GM18498 (cell line): ENCODE data around the gene LIPM.

Source experiments
- ATAC-seq: cut with Tn5 transposase; IDR thresholded peaks from one replicate; pipeline ENCODE4 v1.9.1; 2021; ENCODE audit warnings: mild to moderate bottlenecking, moderate library complexity; ENCODE audit not compliant: unreplicated experiment

LIPM gene, protein sequence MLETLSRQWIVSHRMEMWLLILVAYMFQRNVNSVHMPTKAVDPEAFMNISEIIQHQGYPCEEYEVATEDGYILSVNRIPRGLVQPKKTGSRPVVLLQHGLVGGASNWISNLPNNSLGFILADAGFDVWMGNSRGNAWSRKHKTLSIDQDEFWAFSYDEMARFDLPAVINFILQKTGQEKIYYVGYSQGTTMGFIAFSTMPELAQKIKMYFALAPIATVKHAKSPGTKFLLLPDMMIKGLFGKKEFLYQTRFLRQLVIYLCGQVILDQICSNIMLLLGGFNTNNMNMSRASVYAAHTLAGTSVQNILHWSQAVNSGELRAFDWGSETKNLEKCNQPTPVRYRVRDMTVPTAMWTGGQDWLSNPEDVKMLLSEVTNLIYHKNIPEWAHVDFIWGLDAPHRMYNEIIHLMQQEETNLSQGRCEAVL

DNA sequence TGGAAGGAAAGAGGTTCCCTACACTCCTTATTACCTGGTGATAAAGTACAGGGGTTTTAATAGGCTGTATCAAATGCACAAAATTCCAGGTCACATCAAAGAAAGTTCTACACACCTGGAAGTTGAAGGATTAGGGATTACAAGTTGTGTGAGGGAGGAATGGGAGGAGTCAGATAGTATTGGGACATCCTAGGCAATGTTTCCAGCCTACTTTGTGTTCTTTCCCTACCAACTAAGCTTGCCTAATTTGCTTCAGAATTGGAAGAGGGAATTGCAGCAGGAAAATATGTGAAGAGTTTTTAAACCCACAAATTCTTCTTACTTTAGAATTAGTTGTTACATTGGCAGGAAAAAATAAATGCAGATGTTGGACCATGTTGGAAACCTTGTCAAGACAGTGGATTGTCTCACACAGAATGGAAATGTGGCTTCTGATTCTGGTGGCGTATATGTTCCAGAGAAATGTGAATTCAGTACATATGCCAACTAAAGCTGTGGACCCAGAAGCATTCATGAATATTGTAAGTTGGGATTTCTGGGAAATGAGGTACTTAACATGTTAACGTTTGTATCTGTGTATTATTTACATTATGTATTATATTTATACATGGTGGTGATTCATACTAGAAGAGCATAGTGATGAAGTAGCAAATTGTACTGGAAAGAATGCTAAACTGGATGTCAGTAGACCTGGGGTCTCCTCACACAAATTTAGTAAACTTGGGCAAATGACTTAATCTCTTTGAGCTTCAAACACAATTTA, at the start of gene LIPM:
Gene LIPM, plus strand, starts transcription at position 208 of the 763 bp plus-strand sequence. Its CDS starts 167 bp downstream, at position 375.
- no peak for ATAC-seq

DNA sequence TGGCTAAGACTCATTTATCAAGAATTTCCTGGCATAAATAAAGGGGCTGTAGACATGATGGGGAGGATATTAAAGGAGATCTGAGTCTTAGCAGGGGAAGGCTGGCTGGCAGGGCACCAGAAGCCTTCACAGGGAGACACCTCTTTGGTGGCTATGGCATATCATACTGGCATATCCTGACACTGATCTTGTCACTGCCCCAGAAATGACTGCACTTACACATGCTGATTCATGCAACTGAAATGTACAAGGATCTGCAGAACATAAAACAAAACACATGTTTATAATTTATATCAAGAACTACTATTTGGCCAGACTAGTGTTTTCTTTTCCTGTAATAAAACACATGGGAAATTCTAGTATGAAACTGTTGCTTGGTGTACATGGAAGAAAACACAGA, 48.2 kb upstream of the LIPM start:
- ATAC-seq = no peak

DNA sequence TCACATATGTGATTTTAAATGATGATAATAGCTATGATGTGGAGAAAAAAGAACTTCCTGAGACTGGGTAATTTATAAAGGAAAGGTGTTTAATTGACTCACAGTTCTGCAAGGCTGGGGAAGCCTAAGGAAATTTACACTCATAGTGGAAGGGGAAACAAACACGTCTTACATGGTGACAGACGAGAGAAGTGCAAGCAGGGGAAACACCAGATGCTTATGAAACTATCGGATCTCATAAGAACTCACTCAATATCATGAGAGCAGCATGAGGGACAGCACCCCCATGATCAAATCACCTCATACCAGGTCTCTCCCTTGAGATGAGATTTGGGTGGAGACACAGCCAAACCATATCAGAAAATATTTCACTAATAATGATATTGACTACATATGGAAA, 46.8 kb upstream of the LIPM start:
- no peak for ATAC-seq

DNA sequence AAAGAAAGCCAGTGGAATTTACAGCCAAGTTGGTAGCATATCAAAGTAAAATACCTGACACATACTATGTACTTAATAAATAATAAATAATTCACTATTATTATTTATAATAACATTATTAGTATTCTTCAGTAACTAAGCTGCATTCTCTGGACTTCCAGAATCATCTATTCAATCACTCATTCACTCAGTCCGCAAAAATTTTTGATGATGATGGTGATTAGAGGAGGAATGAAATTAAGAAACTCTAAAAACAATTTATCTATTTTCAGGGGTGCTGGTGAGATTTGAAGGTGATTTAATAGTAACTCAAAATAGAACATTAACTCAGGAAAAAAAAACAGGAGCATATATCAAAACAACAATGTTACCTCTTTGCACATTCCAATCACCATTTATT, 45.9 kb upstream of the LIPM start:
- ATAC-seq = no peak

DNA sequence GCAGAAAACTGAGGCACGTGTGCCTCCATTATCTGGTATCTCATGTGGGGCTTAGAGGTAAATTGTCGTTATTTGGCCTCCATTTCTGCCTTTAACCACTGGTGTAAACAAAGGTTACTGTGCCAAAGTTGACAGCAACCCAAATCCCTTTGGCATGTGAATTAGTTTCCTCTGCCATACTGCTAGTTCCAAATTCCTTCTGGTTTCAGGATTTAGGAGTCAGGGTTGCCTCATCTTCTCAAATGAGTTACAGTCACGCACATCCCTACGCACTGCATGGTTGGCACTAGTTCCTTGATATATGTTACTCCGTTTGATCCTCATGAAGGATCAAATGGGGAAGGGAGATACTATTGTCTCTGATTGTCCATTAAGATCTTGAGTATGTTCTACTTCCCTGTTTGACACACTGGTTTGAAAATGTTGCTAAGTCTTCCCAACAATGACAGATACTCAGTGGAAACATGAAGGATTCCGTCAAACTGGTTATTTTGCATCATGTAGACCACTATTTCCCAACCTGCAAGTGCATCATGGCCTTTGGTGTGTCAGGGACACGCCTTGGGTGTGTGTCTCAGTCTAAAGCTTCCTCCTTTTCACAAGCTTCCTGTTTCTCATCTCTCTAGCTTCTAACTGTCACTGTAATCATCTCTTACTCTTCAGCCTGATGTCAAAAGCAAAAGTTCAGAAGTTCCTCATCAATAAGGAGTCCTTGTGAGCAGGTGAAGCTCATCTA, 43.0 kb upstream of the LIPM start, which contains the start of gene LIPN:
Gene LIPN, plus strand, starts transcription at position 655 of the 736 bp plus-strand sequence. CDS start 1,386 bp downstream, outside the sequence.
- ATAC-seq = no peak

DNA sequence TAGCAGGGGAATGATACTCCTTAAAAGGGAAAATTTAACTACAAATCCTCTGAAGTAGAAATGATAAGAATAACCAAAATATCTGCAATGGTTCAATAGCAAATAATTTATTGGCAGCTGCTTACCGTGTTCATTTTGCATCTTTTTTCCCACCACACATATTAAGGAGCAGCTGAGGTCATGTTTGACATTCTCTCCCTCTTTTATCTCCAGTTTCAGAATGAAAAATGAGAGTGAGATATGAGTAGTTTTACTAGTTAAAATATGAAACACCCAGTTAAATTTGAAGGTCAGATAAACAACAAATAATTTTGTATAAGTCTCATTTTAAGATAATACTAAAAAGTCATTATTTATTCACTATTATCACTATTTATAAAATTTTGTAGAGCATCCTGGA, 39.6 kb upstream of the LIPM start:
- ATAC-seq = no peak

DNA sequence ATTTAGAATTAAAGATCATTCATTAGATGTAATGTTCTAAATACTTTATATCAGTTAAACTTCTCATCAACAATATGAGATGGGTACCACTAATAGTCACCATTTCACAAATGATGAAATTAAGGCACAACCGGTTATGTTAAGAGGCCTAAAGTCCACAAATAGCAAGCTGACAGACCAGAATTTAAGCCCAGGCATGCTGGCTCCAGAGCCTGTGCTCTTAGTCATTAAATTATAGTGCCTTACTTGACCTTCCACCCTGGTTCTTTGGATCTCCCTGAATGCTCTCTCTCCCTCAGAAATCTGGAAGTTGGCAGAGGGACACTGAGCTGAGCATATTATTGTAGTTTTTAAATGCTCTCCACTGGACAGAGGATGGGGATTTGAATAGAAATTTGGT, 39.1 kb upstream of the LIPM start:
- ATAC-seq = no peak

DNA sequence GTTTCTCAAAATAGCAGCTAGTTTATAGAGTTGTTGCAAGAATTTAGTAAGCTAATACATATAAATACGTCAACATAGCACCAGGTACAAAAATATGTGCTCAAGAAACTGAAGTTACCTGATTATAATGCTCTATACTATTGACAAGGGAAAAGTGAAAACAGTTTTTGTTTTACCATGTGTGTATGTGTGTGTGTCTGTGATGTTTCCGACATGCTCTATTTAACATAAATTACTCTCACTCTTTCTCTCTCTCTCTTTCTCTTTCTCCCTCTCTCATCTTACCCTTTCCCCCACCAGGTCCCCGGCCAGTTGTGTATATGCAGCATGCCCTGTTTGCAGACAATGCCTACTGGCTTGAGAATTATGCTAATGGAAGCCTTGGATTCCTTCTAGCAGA, 38.4 kb upstream of the LIPM start:
- ATAC-seq = no peak

DNA sequence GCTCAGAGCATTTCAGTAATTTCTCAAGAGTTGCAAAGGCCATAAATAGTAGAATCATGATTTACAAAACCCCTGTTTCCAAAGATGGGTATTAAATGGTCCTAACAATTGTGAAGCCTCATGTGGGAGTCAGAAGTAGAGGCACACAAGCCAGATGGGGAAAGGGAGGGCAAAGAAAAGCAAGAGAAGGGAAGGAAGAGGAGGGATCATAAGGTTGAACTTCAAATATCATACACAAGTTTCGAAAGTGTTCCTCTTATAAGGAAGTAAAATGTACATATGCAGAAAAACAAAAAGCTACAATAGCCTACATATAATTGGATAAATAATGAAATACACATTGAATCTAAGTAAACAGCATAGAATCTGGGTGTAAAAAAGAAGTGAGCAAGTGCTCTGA, 36.7 kb upstream of the LIPM start:
- ATAC-seq = no peak

DNA sequence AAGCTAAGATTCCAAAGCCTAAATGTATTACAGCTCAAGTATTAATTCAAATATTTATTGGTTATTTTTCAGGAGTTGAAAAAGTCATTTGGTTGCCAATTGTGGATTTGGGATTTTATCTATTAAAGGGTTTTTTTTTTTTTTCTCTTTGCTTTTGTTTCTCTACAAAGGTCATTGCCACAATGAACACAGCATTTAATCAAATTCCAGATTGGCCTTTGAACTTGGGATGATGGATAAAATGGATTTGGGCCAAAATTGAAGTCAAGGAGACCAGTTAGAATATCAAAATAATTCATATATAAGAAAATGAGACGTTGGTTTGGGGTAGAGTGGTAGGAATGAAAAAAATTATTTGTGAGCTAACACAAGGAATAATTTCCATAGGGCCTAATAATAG, 33.1 kb upstream of the LIPM start:
- ATAC-seq = no peak

DNA sequence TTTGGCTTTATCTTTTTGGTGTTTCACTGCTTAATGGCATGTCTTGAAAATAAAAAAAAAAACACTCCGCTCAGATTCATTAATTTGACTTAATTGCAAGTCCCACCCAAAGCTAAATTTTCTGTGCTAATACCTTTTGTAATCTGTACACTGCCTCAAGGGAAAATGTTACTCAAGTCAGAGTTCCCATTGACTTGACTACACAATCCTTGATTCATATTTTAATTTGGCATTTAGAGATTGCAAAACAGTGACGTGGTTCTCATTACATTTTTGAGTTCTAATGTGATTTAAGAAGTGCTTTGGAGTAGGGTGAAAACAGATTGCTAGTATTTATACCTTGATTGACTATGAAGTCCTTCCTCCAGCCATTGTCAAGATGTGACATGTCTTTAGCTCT, 21.3 kb upstream of the LIPM start:
- no peak for ATAC-seq

DNA sequence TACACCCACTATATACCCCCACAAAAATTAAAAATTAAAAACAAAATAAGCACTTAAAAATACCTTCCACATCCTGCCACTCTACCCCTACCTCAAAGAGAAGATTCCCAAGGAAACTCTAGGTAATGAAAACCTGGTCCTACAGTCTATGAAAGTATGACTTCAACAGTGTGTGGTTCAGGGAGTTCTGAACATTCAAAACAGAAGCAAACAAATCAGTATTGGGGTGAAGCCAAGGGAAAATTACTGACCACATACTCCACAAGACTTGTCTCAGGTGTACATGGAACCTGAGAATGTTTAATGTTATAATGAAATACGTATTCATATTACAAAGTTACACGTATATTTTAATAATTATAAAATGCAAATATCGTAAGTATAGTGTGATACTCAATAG, 20.3 kb upstream of the LIPM start:
- no peak for ATAC-seq

DNA sequence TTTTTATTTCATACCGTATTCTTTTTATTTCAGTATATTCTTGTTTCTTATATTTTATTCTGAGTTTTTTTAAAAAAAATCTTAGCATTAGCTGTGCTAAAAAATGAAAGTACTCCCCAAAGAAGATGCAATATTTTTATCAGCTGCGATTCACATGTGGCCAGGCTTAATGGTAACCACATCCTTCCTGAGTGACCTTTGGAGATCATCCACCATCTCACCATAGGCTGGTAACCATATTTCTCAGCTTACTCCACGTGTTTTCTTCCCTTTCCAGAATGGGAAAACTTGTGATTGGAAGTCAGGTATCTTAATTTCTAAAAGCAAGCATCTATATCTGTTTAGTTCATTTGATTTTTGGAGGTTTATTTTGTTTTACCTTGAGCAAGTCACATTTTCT, 18.8 kb upstream of the LIPM start:
- ATAC-seq = no peak

DNA sequence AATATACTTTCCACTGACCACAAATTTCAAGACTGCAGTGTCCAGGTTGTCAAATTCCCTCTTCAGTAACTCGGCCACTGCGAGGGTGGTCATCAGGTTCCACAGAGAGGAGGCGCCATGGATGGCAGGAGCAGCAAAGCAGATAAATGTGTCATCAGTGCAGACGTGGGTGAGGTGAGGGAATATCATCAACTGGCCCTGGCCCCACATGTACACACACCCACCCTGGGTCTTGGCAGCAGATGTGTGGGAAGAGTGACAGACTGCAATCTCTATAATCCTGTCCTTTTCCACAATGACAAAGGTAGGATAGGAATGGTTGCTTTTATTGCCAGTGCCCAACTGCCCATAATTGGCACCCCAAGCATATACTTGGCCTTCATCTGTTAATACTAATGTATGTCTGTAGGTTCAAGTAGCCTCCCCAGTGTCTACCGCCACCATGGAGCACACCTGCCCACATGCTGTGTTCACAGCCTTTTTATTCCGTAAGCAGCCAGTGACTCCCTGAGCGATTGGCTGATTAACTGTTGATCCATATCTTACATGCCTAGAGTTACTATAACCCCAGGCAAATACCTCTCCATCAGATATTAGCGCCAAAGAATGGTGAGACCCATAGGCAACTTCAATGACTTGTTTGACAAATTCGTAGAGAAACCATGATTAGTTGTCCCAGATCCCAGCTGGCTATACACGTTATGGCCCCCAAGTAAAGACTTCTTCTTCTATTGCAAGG, 16.3 kb upstream of the LIPM start:
- ATAC-seq = no peak

DNA sequence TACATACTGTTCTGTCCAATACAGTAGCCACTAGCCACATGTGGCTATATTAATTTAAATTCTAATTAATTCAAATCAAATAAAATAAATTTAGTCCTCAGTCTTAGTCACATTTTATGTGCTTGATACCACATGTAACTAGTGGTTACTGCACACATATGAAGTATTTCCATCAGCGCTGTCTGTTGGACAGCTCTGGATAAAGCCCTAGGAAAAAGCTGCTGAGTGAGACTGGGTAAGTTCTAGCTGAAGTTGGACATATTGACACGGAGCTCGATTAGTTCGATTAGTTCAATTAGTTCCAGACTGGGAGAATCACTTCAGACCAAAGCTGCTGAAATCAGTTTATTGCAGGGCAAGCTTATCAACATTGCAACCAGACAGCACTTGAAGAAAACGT, 15.1 kb upstream of the LIPM start:
- ATAC-seq = no peak

DNA sequence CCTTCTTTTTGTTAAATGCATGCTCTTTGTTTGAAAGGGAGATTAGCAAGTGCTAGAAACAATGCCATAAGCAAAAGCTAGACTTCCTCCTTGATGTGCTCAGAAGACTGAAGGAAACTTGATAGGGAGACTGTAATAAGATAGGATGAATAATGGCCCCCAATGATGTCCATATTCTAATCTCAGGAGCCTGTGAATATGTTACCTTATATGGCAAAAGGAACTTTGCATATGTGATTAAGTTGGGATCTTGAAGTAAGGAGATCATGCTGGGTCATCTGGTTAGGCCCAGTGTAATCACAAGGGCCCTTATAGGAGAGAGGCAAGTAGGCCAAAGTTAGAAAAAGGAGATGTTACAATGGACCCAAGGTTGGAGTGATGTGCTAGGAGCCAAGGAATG, 13.6 kb upstream of the LIPM start:
- ATAC-seq = no peak

DNA sequence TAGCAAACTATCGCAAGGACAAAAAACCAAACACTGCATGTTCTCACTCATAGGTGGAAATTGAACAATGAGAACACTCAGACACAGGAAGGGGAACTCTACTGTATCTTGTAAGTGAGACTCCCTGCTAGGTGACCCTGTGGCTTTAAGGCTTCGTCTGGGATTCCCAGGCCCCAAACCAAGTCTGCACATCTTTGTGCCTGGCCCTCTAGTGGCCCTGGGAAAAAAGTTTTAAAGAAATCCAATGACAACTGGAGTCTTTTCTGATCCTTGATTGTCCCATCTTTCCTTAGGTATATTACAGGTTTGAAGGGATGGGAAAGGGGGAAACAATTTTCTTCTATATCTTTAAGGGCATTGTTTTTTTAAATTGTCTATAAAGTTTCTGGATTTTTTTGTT, 10.6 kb upstream of the LIPM start:
- ATAC-seq = no peak

DNA sequence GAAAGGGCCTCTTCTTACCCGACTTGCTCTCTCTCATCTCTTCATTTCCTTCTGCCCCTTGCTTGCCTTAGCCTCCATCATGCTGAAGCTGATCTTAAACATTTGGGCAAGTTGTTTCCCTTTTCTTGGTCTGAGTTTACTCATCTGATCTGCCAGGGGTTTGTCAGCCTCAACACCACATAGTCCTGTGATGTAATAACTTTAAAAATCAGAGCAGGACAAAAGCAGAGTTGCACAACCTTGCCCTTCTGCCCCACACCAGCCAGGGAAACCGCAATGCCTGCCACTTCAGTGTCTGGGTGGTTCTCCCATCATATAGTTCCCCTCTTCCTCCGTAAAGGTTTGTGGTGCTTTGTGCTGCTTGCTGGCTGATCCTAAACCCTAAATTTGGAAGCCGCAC, 9.9 kb upstream of the LIPM start:
- ATAC-seq = no peak

DNA sequence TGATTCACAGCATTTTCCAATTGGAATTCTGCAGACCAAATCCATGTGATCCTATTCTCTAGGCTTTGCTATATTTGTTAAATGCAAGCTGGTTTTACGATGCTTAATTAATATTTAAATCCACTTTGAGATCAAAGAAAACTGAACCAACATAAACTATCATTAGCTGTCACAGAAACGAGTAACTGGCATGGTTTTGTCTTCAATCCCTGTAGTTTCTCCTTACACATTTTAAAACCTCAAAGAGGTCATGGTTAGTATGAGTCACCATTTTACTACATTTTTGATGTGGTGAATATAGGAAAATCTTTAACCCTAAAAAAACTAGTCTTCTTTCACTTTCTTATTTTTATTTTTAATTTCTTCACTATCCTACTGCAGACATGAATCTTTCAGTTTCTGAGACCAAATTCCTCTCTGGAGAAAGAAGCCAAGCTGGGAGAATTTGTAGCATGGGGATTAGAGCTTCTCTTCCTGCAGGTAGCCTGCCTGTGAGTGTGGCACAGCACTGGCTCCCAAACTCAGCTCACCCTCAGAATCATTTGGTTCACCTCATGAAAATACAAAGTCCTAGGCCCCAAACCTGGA, 8.7 kb upstream of the LIPM start:
- no peak for ATAC-seq

DNA sequence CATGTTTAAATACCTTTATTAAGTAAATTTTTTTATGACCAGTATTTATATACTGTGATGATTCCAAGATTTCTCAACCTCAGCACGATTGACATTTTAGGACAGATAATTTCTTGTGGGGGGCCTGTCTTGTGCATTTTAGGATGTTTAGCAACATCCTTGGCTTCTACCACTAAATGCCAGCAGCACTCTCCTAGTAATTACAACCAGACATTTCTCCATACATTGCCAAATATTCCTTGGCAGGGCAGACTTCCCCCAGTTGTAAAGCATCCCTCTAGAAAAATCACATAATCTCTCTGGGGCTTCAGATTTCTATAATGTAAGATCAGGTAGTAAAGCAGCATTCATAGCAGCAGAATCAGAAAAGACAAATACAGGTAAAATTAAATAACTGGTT, 7.8 kb upstream of the LIPM start:
- no peak for ATAC-seq
